NCI-H774 (cell line): ENCODE measurements around the gene LIN7C.

Experiments used
- DNase-seq: peaks from one replicate; lab custom pipeline; 2025; lab: John Stamatoyannopoulos, UW

Gene LIN7C

GRCh38 chr11:27447288-27448183, 59.0 kb downstream of the LIN7C start:
- DNase-seq = no peak

GRCh38 chr11:27445625-27446024, 60.9 kb downstream of the LIN7C start:
- no peak for DNase-seq

- peak; percentile 81 for DNase-seq
Measured at GRCh38 chr11:27444801-27445215, 61.8 kb downstream of the LIN7C start.
